SK-N-SH treated with all-trans-retinoic acid at 6 μM for 48 hours (cell line): Measurements from ENCODE around the gene ARRDC1.

Source experiments
- TSHZ2 ChIP-seq: fragments of 250-450 bp; sonication (Bioruptor Pico); IDR thresholded peaks from 2 replicates; pipeline ENCODE4 v1.5.0; 2020; ENCODE audit warnings: mild to moderate bottlenecking, moderate library complexity
- ZC3H10 ChIP-seq: fragments of 250-450 bp; sonication (Bioruptor Pico); IDR thresholded peaks from 2 replicates; pipeline ENCODE4 v1.5.1; 2021; ENCODE audit warnings: mild to moderate bottlenecking, moderate library complexity

- no peak for TF ChIP-seq ZC3H10 (CRISPR knock-in tag)
- TF ChIP-seq TSHZ2 (CRISPR knock-in tag), result no peak
Measured at GRCh38 chr9:137605121-137606004, at the start of gene ARRDC1.
